Measurements from ENCODE around the gene NOS1AP. TPM values are rescaled to one million over a fixed set of nuclear protein-coding genes. Genes with fewer than 3 reads are reported as not detected.

Gene NOS1AP
- polyA plus RNA-seq, 1 of the 3 experiments (the other 2 are of a cell fraction) = 0.03 TPM

GRCh38 chr1:162195567-162195966, 126.1 kb downstream of the NOS1AP start:
- H3K36me3 ChIP-seq (replicated peaks in 1 of 2; ENCODE audit: control insufficient read depth in 1 of 2, insufficient read depth in 2 of 2, low read length in 1 of 2) = no peaks in the 10 kb centered on the region
- no peaks in the 10 kb centered on the region for H3K9me2 ChIP-seq
- no peak overlapping the region for H3K4me3 ChIP-seq (ENCODE audit: low read depth in 2 of 2, low read length in 1 of 2)
- ChIA-PET CTCF (interaction anchor here (0.9 to 1.3 kb wide), 3 partner anchors 13 to 22 kb away, joined by 3 read pairs; no protein-coding TSS in a partner anchor), POLR2A (no interaction called here)
- no peaks in the 10 kb centered on the region for H3K4me1 ChIP-seq (ENCODE audit: control insufficient read depth in 1 of 2, insufficient read depth in 2 of 2, low read depth in 1 of 2, low read length in 1 of 2)
- H3F3A ChIP-seq (replicated peaks; ENCODE audit: insufficient read depth) = no peaks in the 10 kb centered on the region
- no peak overlapping the region for H3K27ac ChIP-seq (ENCODE audit: low read depth in 2 of 2, low read length in 1 of 2)
- no peaks in the 10 kb centered on the region for H3K9me3 ChIP-seq
- WGBS (ENCODE audit: low lambda C conversion rate) = 34% methylated on average over 4 of the region's 4 CpGs
- no peaks in the 10 kb centered on the region for H3K79me2 ChIP-seq (ENCODE audit: insufficient read depth)
- no peaks in the 10 kb centered on the region; the same call in 1 of the 2 replicates for H3K27me3 ChIP-seq (ENCODE audit: insufficient read depth)
- no peak overlapping the region for H3K4me2 ChIP-seq
- H4K20me1 ChIP-seq (ENCODE audit: insufficient read depth) = no peaks in the 10 kb centered on the region
- no peak for DNase-seq
- no peak overlapping the region for H2AFZ ChIP-seq (ENCODE audit: low read depth)
- TF ChIP-seq FOXJ3 (CRISPR knock-in tag; IDR thresholded peaks at IDR 0.05) = no peak
- no peak for TF ChIP-seq JUND (IDR thresholded peaks at IDR 0.05)
- no peak for TF ChIP-seq ELF1 (IDR thresholded peaks at IDR 0.05)
- no peak for TF ChIP-seq SIN3A (IDR thresholded peaks at IDR 0.05; ENCODE audit: borderline replicate concordance, low read depth, low read length)
- no peak for TF ChIP-seq ZBTB33 (IDR thresholded peaks at IDR 0.05; ENCODE audit: borderline replicate concordance, low read depth)
- TF ChIP-seq, protein P1, sequence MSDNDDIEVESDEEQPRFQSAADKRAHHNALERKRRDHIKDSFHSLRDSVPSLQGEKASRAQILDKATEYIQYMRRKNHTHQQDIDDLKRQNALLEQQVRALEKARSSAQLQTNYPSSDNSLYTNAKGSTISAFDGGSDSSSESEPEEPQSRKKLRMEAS (IDR thresholded peaks at IDR 0.05; ENCODE audit: low read depth) = no peak
- TF ChIP-seq RFX5 (IDR thresholded peaks at IDR 0.05; ENCODE audit: low read length) = no peak
- TF ChIP-seq SMC3 (IDR thresholded peaks at IDR 0.05; ENCODE audit: low read depth, low read length) = no peak
- TF ChIP-seq USF2 (IDR thresholded peaks at IDR 0.05; ENCODE audit: borderline replicate concordance, low read depth, low read length) = no peak
- TF ChIP-seq RAD21 (IDR thresholded peaks at IDR 0.05; ENCODE audit: low read length) = no peak
- TF ChIP-seq CHD2 (IDR thresholded peaks at IDR 0.05; ENCODE audit: low read length, partially characterized antibody) = no peak
- TF ChIP-seq NRF1 (IDR thresholded peaks at IDR 0.05; ENCODE audit: low read depth, low read length) = no peak
- no peak for TF ChIP-seq GABPA (IDR thresholded peaks at IDR 0.05; ENCODE audit: low read depth)
- TF ChIP-seq REST (IDR thresholded peaks at IDR 0.05; ENCODE audit: low read depth, low read length) = no peak
- TF ChIP-seq MXI1 (IDR thresholded peaks at IDR 0.05; ENCODE audit: low read depth, low read length) = no peak
- no peak for TF ChIP-seq EZH2phosphoT487 (IDR thresholded peaks at IDR 0.05; ENCODE audit: borderline replicate concordance, low read depth)
- no peak for TF ChIP-seq RXRA (IDR thresholded peaks at IDR 0.05; ENCODE audit: borderline replicate concordance, low read depth)
- no peak for TF ChIP-seq PBX3 (IDR thresholded peaks at IDR 0.05)
- H3K9ac ChIP-seq = no peak overlapping the region

Measured in SK-N-SH (cell line).